ENCODE results near the gene CCSER2. TPM values are rescaled to one million over a fixed set of nuclear protein-coding genes. Genes with fewer than 3 reads are reported as not detected.

Gene CCSER2
- total RNA-seq, 1 donor, result 40.8 TPM

GRCh38 chr10:84337199-84337598 lies 8.8 kb downstream of the CCSER2 start:
- no peak overlapping the region for H3K4me3 ChIP-seq (ENCODE audit: low read depth, low read length)
- peak; percentile 64 for DNase-seq (ENCODE audit: low read depth)
- TF ChIP-seq, protein P1, sequence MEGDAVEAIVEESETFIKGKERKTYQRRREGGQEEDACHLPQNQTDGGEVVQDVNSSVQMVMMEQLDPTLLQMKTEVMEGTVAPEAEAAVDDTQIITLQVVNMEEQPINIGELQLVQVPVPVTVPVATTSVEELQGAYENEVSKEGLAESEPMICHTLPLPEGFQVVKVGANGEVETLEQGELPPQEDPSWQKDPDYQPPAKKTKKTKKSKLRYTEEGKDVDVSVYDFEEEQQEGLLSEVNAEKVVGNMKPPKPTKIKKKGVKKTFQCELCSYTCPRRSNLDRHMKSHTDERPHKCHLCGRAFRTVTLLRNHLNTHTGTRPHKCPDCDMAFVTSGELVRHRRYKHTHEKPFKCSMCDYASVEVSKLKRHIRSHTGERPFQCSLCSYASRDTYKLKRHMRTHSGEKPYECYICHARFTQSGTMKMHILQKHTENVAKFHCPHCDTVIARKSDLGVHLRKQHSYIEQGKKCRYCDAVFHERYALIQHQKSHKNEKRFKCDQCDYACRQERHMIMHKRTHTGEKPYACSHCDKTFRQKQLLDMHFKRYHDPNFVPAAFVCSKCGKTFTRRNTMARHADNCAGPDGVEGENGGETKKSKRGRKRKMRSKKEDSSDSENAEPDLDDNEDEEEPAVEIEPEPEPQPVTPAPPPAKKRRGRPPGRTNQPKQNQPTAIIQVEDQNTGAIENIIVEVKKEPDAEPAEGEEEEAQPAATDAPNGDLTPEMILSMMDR (IDR thresholded peaks at IDR 0.05; ENCODE audit: insufficient read depth, low read length), result no peak

GRCh38 chr10:84339025-84339424 lies 10.6 kb downstream of the CCSER2 start:
- TF ChIP-seq, protein P1 (IDR thresholded peaks at IDR 0.05; ENCODE audit: insufficient read depth, low read length), result no peak
- no peak for DNase-seq (ENCODE audit: low read depth)
- H3K4me3 ChIP-seq (ENCODE audit: low read depth, low read length), result no peak overlapping the region

DNA sequence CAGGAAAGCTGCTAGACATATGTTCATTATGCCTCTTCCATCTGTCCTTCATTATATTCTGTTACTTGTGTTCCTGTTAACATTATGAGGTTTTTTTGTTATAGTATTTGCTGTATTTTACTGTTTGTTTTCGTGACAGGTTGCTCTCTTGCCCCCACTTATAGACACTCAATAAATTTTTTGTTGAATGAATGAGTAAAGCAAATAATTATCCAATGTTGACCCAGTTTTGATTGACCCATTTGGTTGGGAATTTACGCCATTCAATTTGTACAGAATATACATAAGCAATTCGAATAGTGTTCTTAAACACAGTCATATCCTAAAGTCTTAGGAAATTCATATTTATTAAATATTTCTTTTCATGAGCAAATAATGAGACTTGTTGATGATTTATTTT lies 11.8 kb downstream of the CCSER2 start:
- H3K4me3 ChIP-seq (ENCODE audit: low read depth, low read length), result no peak overlapping the region
- TF ChIP-seq, protein P1 (IDR thresholded peaks at IDR 0.05; ENCODE audit: insufficient read depth, low read length), result no peak
- no peak for DNase-seq (ENCODE audit: low read depth)

DNA sequence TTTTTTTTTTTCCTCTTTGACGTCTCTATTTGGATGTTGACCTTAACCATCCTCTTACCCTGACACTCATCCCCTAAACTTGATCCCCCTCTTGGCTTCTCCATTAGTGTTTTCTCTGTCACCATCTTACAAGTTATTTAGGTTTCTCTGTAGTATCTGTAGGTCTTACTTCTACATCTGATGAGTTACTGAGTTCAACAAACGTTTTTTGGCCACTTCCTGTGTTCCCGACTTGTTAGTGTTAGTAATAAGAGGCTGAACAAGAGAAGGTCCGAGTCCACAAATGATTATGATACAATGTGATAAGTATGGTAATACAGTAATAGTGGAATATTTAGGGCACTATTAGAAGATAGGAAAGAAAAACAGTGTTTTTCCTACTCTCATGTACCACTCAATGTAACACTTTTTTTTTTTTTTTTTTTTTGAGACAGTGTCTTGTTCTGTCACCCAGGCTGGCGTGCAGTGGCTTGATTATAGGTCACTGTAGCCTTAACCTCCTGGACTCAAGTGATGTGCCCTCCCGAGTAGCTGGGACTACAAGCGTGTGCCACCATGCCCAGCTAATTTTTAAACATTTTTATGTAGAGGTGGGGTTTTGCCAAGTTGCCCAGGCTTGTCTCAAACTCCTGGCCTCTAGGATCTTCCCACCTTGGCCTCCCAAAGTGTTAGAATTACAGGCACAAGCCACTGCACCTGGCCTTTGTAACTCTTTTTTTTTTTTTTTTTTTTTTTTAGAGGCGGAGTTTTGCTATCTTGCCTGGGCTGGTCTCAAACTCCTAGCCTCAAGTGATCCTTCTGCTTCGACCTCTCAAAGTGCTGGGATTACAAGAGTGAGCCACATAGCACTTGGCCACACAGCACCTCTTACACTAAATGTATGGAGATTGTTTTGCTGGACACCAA lies 12.5 kb downstream of the CCSER2 start:
- TF ChIP-seq, protein P1 (IDR thresholded peaks at IDR 0.05; ENCODE audit: insufficient read depth, low read length), result no peak
- no peak overlapping the region for H3K4me3 ChIP-seq (ENCODE audit: low read depth, low read length)
- no peak for DNase-seq (ENCODE audit: low read depth)

GRCh38 chr10:84341538-84341856 lies 13.1 kb downstream of the CCSER2 start:
- DNase-seq (ENCODE audit: low read depth), result no peak
- H3K4me3 ChIP-seq (ENCODE audit: low read depth, low read length), result no peak overlapping the region
- TF ChIP-seq, protein P1 (IDR thresholded peaks at IDR 0.05; ENCODE audit: insufficient read depth, low read length), result no peak

DNA sequence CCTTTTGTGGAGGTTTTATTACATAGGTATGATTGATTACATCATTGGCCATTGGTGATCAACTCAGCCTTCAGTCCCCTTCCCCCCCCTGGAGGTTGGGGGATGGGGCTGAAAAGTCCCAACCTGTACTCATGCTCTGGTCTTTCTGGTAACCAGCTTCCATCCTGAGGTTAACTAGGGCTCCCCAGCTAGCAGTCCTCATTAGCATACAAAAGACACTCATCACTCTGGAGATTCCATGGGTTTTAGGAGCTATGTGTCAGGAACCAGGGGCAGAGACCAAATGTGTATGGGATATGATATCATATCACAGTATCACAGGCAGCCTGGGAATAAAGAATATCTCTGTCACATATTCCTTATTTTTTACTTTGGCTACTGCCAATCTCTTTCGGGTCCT lies 13.6 kb downstream of the CCSER2 start:
- TF ChIP-seq, protein P1 (IDR thresholded peaks at IDR 0.05; ENCODE audit: insufficient read depth, low read length), result no peak
- no peak for DNase-seq (ENCODE audit: low read depth)
- H3K4me3 ChIP-seq (ENCODE audit: low read depth, low read length), result no peak overlapping the region
